NCI-H128 (cell line): ENCODE results near the gene AQP7.
"Not testable (repeated sequence)": the region's sequence is repeated elsewhere in the genome, so short reads cannot be mapped to it uniquely, and the experiment has no call there.

Experiments used
- DNase-seq: peaks from one replicate; lab custom pipeline; 2025; ENCODE audit not compliant: unreplicated experiment; lab: John Stamatoyannopoulos, UW

AQP7 gene

GRCh38 chr9:33399047-33399446, 3.3 kb downstream of the AQP7 start:
- DNase-seq, result not testable (repeated sequence)

GRCh38 chr9:33397801-33398200, 4.6 kb downstream of the AQP7 start:
- DNase-seq, result not testable (repeated sequence)

GRCh38 chr9:33395159-33395879, 7.0 kb downstream of the AQP7 start:
- DNase-seq, result not testable (repeated sequence)

GRCh38 chr9:33393986-33394385, 8.4 kb downstream of the AQP7 start:
- DNase-seq, result not testable (repeated sequence)

GRCh38 chr9:33393581-33393980, 8.8 kb downstream of the AQP7 start:
- DNase-seq, result no peak

- DNase-seq, result not testable (repeated sequence)
Observed at GRCh38 chr9:33392591-33393021, 9.8 kb downstream of the AQP7 start.

GRCh38 chr9:33391111-33391771, 11.1 kb downstream of the AQP7 start:
- DNase-seq, result not testable (repeated sequence)

- DNase-seq, result no peak
Observed at GRCh38 chr9:33388110-33388994, 14.0 kb downstream of the AQP7 start.

- not testable (repeated sequence) for DNase-seq
Observed at GRCh38 chr9:33386998-33387397, 15.4 kb downstream of the AQP7 start.

GRCh38 chr9:33386641-33386996, 15.7 kb downstream of the AQP7 start:
- DNase-seq, result not testable (repeated sequence)

GRCh38 chr9:33385979-33386640, 16.3 kb downstream of the AQP7 start:
- not testable (repeated sequence) for DNase-seq

GRCh38 chr9:33385536-33385935, 16.8 kb downstream of the AQP7 start:
- not testable (repeated sequence) for DNase-seq

- DNase-seq, result not testable (repeated sequence)
Observed at GRCh38 chr9:33383396-33383795, 19.0 kb downstream of the AQP7 start.

GRCh38 chr9:33382397-33382796, 20.0 kb downstream of the AQP7 start:
- not testable (repeated sequence) for DNase-seq

GRCh38 chr9:33381231-33381791, 21.1 kb downstream of the AQP7 start:
- no peak for DNase-seq

GRCh38 chr9:33380390-33381094, 21.8 kb downstream of the AQP7 start:
- no peak for DNase-seq

GRCh38 chr9:33379666-33380389, 22.5 kb downstream of the AQP7 start:
- no peak for DNase-seq

- no peak for DNase-seq
Observed at GRCh38 chr9:33378121-33378795, 24.1 kb downstream of the AQP7 start.
